HG03280 (cell line): Measurements from ENCODE around the gene CACTIN.
"Not testable (repeated sequence)": the region's sequence is repeated elsewhere in the genome, so short reads cannot be mapped to it uniquely, and the experiment has no call there.

Experiments used
- ATAC-seq: cut with Tn5 transposase; IDR thresholded peaks from one replicate; pipeline ENCODE4 v1.9.1; 2021; ENCODE audit warnings: mild to moderate bottlenecking, moderate library complexity; ENCODE audit not compliant: unreplicated experiment

The CACTIN gene

DNA sequence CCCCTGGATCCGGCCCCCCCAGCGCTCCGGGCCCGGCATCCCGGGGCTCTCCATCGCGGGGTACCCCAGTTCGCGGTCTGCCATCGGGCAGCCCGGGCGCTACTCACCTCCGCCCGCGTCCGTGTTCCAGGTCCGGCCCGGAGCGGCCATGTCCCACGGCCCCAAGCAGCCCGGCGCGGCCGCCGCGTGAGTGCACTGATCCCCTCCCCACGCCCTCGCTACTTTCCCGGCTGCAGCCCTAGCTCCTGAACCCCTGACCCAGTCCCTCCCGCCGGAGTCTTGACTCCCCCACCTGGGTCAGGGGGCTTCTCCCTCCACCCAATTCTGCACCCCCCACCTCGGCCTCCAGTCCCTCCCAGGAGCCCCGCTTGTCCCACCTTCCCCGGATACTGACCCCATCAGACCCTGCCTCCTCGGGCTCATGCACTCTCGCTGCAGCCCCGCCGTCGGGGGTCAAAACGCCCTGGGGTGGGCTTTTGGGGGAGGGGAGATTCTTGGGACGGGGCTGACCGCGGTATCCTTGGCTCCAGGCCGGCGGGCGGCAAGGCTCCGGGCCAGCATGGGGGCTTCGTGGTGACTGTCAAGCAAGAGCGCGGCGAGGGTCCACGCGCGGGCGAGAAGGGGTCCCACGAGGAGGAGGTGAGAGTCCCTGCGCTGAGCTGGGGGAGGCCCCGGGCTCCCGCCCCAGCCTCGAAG lies 53.3 kb downstream of the CACTIN start:
- ATAC-seq, result peak; percentile 16

DNA sequence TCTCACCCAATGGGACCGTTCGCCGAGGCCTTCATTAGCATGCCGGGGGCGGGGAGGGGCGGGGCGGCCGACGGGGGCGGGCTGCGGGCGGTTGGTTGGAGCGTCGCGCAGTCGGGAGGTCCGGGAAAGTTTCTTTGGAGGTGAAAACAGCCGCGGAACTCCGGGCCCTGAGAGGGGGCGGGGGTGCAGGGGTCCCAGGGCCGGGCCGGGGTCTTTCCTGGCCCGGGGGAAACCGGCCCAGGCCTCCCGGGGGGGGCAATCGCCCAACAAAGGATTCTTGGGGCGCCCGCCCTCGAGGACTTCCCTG lies 53.8 kb downstream of the CACTIN start, which contains the start of gene HMG20B:
TSS of gene HMG20B (plus strand) at position 90 of the 307 bp plus-strand sequence. CDS start 366 bp downstream, outside the sequence.
- ATAC-seq, result no peak

DNA sequence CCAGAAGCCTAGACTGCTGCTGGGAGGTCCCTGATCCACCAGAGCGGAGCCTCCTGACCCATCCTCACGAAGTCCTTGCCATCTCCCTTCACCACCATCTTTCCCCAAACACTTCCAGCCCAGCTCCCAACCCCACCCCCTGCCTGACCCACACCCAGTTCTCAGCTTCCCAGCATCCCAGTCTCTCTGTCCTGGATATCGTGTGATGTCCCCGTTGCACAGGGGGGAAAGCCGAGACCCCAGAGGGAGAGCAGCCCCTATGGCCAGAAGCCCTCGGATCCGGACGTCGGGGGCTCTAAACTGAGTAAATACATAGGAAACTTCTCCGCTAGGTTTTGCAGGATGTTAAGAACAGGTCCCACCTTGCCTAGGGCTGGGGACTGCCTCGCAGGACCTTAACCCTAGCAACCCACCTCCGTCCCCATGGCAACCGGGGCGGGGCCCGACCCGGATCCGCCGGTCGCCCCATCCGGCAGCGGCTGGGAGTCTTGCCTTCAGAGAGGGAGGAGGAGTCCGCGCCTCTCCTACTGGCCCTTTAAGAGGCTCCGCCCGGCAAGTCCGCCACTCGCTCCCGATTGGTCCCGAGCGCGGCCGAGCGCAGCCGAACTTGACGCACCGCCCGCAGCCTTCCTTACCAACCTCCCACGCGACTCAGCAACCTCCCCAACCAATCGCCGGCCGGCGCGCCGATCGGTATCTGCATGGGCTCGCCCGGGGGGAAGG lies 54.3 kb downstream of the CACTIN start:
- peak; percentile 91 for ATAC-seq

DNA sequence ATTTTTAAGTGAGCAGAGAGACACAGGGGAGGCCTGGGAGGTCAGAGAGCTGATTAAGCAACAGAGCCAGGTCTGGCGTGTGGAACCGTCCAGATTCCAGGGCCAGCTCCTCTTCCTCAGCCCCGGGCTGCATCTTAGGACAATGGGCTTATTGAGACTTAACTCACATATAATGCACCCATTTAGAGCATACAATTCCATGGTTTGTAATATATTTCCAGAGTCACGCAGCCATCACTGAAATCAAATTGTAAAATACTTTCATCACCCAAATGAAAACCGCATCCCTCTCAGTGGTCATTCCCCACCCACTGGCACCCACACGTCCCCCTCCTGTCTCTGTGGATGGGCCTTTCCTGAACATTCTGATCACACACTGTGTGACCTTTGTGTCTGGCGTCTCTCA lies 56.0 kb downstream of the CACTIN start:
- ATAC-seq, result no peak

DNA sequence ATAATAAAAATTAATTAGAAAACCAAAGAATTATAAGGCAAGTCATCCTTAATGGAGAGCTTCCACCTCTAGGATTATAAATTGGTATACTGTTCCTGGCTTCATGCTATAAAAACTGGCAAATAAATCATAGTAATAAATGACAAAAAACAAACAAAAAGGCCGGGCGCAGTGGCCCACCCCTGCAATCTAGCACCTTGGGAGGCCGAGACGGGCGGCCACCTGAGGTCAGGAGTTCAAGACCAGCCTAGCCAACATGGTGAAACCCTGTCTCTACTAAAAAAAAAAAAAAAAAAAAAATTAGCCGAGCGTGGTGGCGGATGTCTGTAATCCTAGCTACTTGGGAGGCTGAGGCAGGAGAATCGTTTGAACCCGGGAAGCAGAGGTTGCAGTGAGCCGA lies 56.5 kb downstream of the CACTIN start:
- ATAC-seq, result not testable (repeated sequence)

DNA sequence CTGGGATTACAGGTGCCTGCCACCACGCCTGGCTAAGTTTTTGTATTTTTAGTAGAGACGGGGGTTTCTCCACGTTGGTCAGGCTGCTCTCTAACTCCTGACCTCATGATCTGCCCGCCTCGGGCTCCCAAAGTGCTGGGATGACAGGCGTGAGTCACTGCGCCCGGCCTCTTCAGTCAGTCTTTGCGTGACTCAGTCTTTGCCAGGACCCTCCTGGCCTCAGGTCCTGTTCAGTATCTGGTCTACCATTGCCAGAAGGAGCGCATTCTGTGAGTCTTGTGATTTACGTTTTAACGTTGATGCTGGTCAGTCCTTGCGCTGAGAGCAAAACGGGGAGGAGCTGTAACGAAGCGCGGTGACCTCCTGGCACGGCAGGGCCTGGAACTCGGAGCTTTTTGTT lies 61.5 kb downstream of the CACTIN start:
- no peak for ATAC-seq

DNA sequence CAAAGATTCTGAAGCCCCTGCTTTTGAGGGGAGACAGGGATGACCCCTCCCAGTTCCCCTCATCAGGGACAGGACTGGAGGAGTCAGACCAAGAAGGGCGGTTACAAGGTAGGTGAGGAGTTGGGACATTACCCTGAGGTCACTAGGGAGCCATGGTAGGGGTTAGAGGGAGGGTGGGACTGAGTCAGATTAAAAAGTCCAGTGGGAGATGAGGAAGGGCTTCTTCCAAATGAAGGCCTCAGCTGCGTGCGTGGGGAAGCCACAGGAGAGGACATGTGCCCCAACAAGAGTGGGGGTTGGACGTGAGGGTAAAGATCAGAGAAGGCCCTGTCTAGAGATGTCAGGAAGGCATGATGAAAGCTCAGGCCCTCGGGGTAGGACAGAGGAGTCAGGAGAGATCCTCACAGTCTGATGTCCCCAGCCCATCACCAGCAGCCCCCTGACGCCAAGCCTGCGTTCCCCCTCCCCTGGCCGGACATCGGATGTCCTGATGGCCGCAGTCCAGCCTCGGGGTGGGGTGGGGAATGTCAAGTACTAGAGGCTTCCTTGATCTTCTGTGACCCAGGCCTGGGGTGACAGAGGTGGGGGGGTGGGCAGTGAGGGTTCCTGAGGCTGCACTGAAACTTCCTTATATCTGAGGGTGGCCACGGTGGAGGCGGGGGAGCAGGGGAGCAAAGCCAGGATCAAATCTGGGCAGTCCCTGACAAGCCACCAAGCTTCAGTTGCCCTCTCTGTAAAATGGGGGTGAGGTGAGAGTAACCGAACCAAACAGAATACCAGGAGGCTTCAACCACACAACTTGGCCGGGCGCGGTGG lies 62.7 kb downstream of the CACTIN start:
- no peak for ATAC-seq
